HCT116 (cell line): ENCODE measurements around the gene MYZAP. TPM values are rescaled to one million over a fixed set of nuclear protein-coding genes. Genes with fewer than 3 reads are reported as not detected.

Source experiments
- ATAC-seq: fragments of 200-7000 bp; cut with Tn5 transposase; 2 replicates; pipeline ENCODE4 v1.9.1; 2020; ENCODE audit warnings: mild to moderate bottlenecking, moderate library complexity
- BruUV-seq: library from RNA; stranded (reverse); fragments of 400-500 nt; replicated peaks from 2 replicates; lab custom pipeline; 2021; lab: Mats Ljungman, UMichigan
- CTCF ChIA-PET: fragments of 300-600 bp; sonication (Branson Sonifier 250); formaldehyde crosslinking; loops from one replicate; lab custom pipeline; 2021; ENCODE audit warnings: antibody characterized with exemption; lab: Charles Lee
- POLR2A ChIA-PET: fragments of 300-600, 350-600 bp; sonication (Branson Sonifier 250); formaldehyde crosslinking; loops from one replicate; lab custom pipeline; 2021; ENCODE audit warnings: antibody characterized with exemption; lab: Charles Lee
- RAD21 ChIA-PET, 2 experiments: fragments of 300-600 bp; sonication (Branson Sonifier 250); formaldehyde crosslinking; loops; one replicate each; lab custom pipeline; 2023; ENCODE audit warnings: low total read pairs in 2 of 2; ENCODE audit not compliant: uncharacterized antibody in 2 of 2, unreplicated experiment in 2 of 2, low non-redundant PET in 1 of 2; lab: Charles Lee
- DNase-seq: peaks from one replicate; pipeline ENCODE4 v3.0.0-alpha.2; 2010; ENCODE audit warnings: low read depth, low spot score
- H2AFZ ChIP-seq: fragments of 200-600 bp; shearing (Covaris generic), sonication (generic); 2 replicates; pipeline ENCODE4 v1.6.1; 2017; ENCODE audit warnings: low read depth, mixed run types, mixed read lengths, antibody characterized with exemption, low read length; ENCODE audit not compliant: poor library complexity, severe bottlenecking
- H3K27ac ChIP-seq: 2 replicates; pipeline ENCODE4 v1.5.1; 2012; ENCODE audit warnings: low read depth, low read length
- H3K27me3 ChIP-seq: fragments of 200-600 bp; sonication (generic); 2 replicates; pipeline ENCODE4 v1.6.1; 2016; ENCODE audit warnings: mixed run types, low read length, mixed read lengths; ENCODE audit not compliant: insufficient read depth
- H3K36me3 ChIP-seq, 2 experiments: fragments of 200-500 bp in 1 of 2; fragments of 200-600 bp in 1 of 2; sonication (Bioruptor generic) in 1 of 2; sonication (generic) in 1 of 2; 2 replicates each; pipeline versions ENCODE4 v1.5.1 to v1.6.1; 2014 to 2016; ENCODE audit warnings: low read length in 2 of 2, inconsistent platforms in 1 of 2, mixed read lengths in 1 of 2, mixed run types in 1 of 2; ENCODE audit not compliant: insufficient read depth in 2 of 2, control insufficient read depth in 1 of 2
- H3K4me1 ChIP-seq, 2 experiments: fragments of 200-600 bp in 1 of 2; sonication (generic) in 1 of 2; 2 replicates each; pipeline versions ENCODE4 v1.5.1 to v1.6.1; 2012 to 2017; ENCODE audit warnings: low read length in 2 of 2, inconsistent platforms in 1 of 2, mild to moderate bottlenecking in 1 of 2, mixed read lengths in 1 of 2, mixed run types in 1 of 2, moderate library complexity in 1 of 2; ENCODE audit not compliant: insufficient read depth in 2 of 2, control insufficient read depth in 1 of 2
- H3K4me2 ChIP-seq: fragments of 200-600 bp; sonication (generic); 2 replicates; pipeline ENCODE4 v1.6.1; 2017; ENCODE audit warnings: mixed run types, low read length, mixed read lengths
- H3K4me3 ChIP-seq, 2 experiments: fragments of 200-600 bp in 1 of 2; sonication (generic) in 1 of 2; replicated peaks in 1 of 2; 2 replicates each; pipeline ENCODE4 v1.5.1; 2011 to 2016; ENCODE audit warnings: low read length in 2 of 2, control low read depth in 1 of 2, low read depth in 1 of 2, mild to moderate bottlenecking in 1 of 2, mixed read lengths in 1 of 2, mixed run types in 1 of 2
- H3K79me2 ChIP-seq: fragments of 200-600 bp; sonication (generic); 2 replicates; pipeline ENCODE4 v1.6.1; 2017; ENCODE audit warnings: mild to moderate bottlenecking, mixed run types, low read length, moderate library complexity, mixed read lengths; ENCODE audit not compliant: insufficient read depth
- H3K9ac ChIP-seq: fragments of 200-600 bp; sonication (generic); 2 replicates; pipeline ENCODE4 v1.6.1; 2016; ENCODE audit warnings: low read length, mixed read lengths
- H3K9me2 ChIP-seq: fragments of 200-600 bp; sonication (generic), shearing (Covaris generic); 2 replicates; pipeline ENCODE4 v1.6.1; 2017; ENCODE audit warnings: mixed run types, mild to moderate bottlenecking, moderate library complexity; ENCODE audit not compliant: insufficient read depth
- H3K9me3 ChIP-seq, 2 experiments: fragments of 200-500 bp in 1 of 2; fragments of 200-600 bp in 1 of 2; sonication (Bioruptor generic) in 1 of 2; sonication (generic) in 1 of 2; 2 replicates each; pipeline ENCODE4 v1.6.1; 2014 to 2017; ENCODE audit warnings: low read length in 2 of 2, mixed read lengths in 2 of 2, inconsistent platforms in 1 of 2, low read depth in 1 of 2, mild to moderate bottlenecking in 1 of 2, mixed run types in 1 of 2, moderate library complexity in 1 of 2; ENCODE audit not compliant: control insufficient read depth in 1 of 2, insufficient read depth in 1 of 2
- H4K20me1 ChIP-seq: fragments of 200-600 bp; sonication (generic), shearing (Covaris generic); 2 replicates; pipeline ENCODE4 v1.6.1; 2017; ENCODE audit warnings: mixed run types, mild to moderate bottlenecking, moderate library complexity; ENCODE audit not compliant: insufficient read depth
- CTCF ChIP-seq, 3 experiments: fragments of 200-600 bp in 1 of 3; sonication (generic) in 1 of 3; IDR thresholded peaks in 2 of 3; conservative IDR thresholded peaks in 1 of 3; 2 replicates each; pipeline ENCODE4 v1.5.1; 2012 to 2017; ENCODE audit warnings: low read depth in 2 of 3, low read length in 2 of 3, antibody characterized with exemption in 1 of 3, borderline replicate concordance in 1 of 3, control low read depth in 1 of 3, mild to moderate bottlenecking in 1 of 3, mixed read lengths in 1 of 3, mixed run types in 1 of 3, moderate library complexity in 1 of 3; ENCODE audit not compliant: insufficient read depth in 1 of 3
- EGR1 ChIP-seq: IDR thresholded peaks from 2 replicates; pipeline ENCODE4 v1.6.1; 2012; ENCODE audit warnings: low read depth
- ELF1 ChIP-seq: IDR thresholded peaks from 2 replicates; pipeline ENCODE4 v1.6.1; 2012; ENCODE audit warnings: low read depth, borderline replicate concordance
- EZH2phosphoT487 ChIP-seq: fragments of 200-600 bp; IDR thresholded peaks from 2 replicates; pipeline ENCODE4 v1.6.1; 2018; ENCODE audit warnings: antibody characterized with exemption, borderline replicate concordance
- JUND ChIP-seq: IDR thresholded peaks from 2 replicates; pipeline ENCODE4 v1.6.1; 2012
- RAD21 ChIP-seq: IDR thresholded peaks from 2 replicates; pipeline ENCODE4 v1.6.1; 2012; ENCODE audit warnings: low read depth, mild to moderate bottlenecking
- SRF ChIP-seq: IDR thresholded peaks from 2 replicates; pipeline ENCODE4 v1.6.1; 2012; ENCODE audit warnings: low read depth
- ZFX ChIP-seq: fragments of 450-650 bp; IDR thresholded peaks from 2 replicates; pipeline ENCODE4 v1.6.1; 2017
- intact Hi-C: fragments of 100-400 bp; cut with micrococcal nuclease; formaldehyde crosslinking; loops from 2 replicates; pipeline ENCODE4 v1.10.0; 2022
- total RNA-seq: library from RNA; stranded (reverse); gene quantifications from one replicate; pipeline ENCODE4 v1.2.1, GENCODE V29; 2021; ENCODE audit not compliant: unreplicated experiment
- TF ChIP-seq, protein P1 (sequence below): IDR thresholded peaks from 2 replicates; pipeline ENCODE4 v1.6.1; 2012; ENCODE audit warnings: low read depth

The MYZAP gene
- total RNA-seq, 1 experiment from 2014 or later, result 5.8 TPM

DNA sequence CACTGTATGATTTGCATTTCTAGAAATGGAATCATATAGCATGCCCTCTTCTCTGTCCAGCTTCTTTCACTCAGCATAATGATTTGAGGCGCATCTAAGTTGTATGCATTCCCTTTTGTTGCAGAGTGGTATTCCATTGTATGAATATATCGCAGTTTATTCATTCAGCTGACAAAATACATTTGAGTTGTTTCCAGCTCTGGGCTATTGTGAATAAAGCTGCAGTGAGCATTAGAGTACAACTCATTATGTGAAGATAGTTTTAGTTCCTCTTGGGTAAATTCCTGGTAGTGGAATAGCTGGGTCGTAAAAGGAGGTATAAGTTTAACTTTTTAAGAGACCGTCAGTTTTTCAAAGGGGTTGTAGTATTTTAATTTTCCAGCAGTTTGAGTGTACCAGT, 76.3 kb downstream of the MYZAP start:
- intact Hi-C loops, result no loop called here
- no peaks in the 10 kb centered on the region for H3K9me3 ChIP-seq
- no peak for DNase-seq
- H3K79me2 ChIP-seq, result no peaks in the 10 kb centered on the region
- ChIA-PET CTCF (interaction anchor here (1.6 to 1.9 kb wide), 3 partner anchors 64 to 402 kb away, joined by 4 to 7 read pairs (median 4); no protein-coding TSS in a partner anchor), POLR2A (no interaction called here), RAD21 (no interaction called here)
- no TSS peak for BruUV-seq
- peaks cover 5 to 6% of the 10 kb centered on the region in 2 experiments; a peak in 2 of 4 replicates for H3K4me1 ChIP-seq
- H3K4me2 ChIP-seq, result no peak overlapping the region
- no peak overlapping the region for H3K9ac ChIP-seq
- H3K4me3 ChIP-seq, result no peak overlapping the region
- no peak for TF ChIP-seq EGR1
- TF ChIP-seq RAD21, result no peak
- TF ChIP-seq, protein P1, sequence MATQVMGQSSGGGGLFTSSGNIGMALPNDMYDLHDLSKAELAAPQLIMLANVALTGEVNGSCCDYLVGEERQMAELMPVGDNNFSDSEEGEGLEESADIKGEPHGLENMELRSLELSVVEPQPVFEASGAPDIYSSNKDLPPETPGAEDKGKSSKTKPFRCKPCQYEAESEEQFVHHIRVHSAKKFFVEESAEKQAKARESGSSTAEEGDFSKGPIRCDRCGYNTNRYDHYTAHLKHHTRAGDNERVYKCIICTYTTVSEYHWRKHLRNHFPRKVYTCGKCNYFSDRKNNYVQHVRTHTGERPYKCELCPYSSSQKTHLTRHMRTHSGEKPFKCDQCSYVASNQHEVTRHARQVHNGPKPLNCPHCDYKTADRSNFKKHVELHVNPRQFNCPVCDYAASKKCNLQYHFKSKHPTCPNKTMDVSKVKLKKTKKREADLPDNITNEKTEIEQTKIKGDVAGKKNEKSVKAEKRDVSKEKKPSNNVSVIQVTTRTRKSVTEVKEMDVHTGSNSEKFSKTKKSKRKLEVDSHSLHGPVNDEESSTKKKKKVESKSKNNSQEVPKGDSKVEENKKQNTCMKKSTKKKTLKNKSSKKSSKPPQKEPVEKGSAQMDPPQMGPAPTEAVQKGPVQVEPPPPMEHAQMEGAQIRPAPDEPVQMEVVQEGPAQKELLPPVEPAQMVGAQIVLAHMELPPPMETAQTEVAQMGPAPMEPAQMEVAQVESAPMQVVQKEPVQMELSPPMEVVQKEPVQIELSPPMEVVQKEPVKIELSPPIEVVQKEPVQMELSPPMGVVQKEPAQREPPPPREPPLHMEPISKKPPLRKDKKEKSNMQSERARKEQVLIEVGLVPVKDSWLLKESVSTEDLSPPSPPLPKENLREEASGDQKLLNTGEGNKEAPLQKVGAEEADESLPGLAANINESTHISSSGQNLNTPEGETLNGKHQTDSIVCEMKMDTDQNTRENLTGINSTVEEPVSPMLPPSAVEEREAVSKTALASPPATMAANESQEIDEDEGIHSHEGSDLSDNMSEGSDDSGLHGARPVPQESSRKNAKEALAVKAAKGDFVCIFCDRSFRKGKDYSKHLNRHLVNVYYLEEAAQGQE, result no peak
- no peak for TF ChIP-seq ZFX
- TF ChIP-seq JUND, result no peak
- TF ChIP-seq CTCF (IDR thresholded peaks at IDR 0.05 in 2 of 3, conservative IDR thresholded peaks at IDR 0.05 in 1 of 3; ENCODE audit: borderline replicate concordance in 1 of 3, insufficient read depth in 1 of 3, low read depth in 2 of 3, low read length in 2 of 3), result no peak
- no peak for TF ChIP-seq EZH2phosphoT487
- TF ChIP-seq SRF, result no peak
- TF ChIP-seq ELF1, result no peak
- no peak for ATAC-seq
- no peak overlapping the region for H3K27ac ChIP-seq
- no peak overlapping the region for H2AFZ ChIP-seq
- H4K20me1 ChIP-seq, result no peaks in the 10 kb centered on the region
- no peaks in the 10 kb centered on the region for H3K9me2 ChIP-seq
- no peaks in the 10 kb centered on the region for H3K36me3 ChIP-seq
- H3K27me3 ChIP-seq, result no peaks in the 10 kb centered on the region
